ENCODE data around the gene TMTC1. TPM values are rescaled to one million over a fixed set of nuclear protein-coding genes. Genes with fewer than 3 reads are reported as not detected.

TMTC1 gene
- total and polyA plus RNA-seq, 4 experiments from 2014 or later: not detected

GRCh38 chr12:29807129-29807528 lies 23.4 kb upstream of the TMTC1 start:
- Histone ChIP-seq H3K4me1 (ENCODE audit: insufficient read depth, low read length) (no peaks in the 10 kb centered on the region), H3K27ac (ENCODE audit: low read depth, low read length) (no peak overlapping the region), H3K9me3 (ENCODE audit: control insufficient read depth in 1 of 2, low read length in 2 of 2) (no peaks in the 10 kb centered on the region), H3K4me3 (ENCODE audit: low read length in 2 of 2) (no peak overlapping the region), H3K36me3 (ENCODE audit: insufficient read depth, low read length) (no peaks in the 10 kb centered on the region), H3K27me3 (ENCODE audit: insufficient read depth, low read length) (no peaks in the 10 kb centered on the region)
- Mint-ChIP-seq H3K4me3 (no peak overlapping the region), H3K27me3 (no peaks in the 10 kb centered on the region), H3K36me3 (no peaks in the 10 kb centered on the region), H3K9me3 (peaks cover 0 to 7% (median 2%) of the 10 kb centered on the region in 8 donors), H3K4me1 (no peaks in the 10 kb centered on the region), H3K27ac (no peak overlapping the region)
- ChIA-PET CTCF (ENCODE audit: partially characterized antibody) (no interaction called here), POLR2A (ENCODE audit: partially characterized antibody) (no interaction called here)
- intact Hi-C loops (cut with micrococcal nuclease): no loop called here
- no peak for DNase-seq

- no peaks in the 10 kb centered on the region for H3K36me3 ChIP-seq (ENCODE audit: insufficient read depth, low read length)
- Mint-ChIP-seq H3K9me3 (peaks cover 0 to 6% (median 2%) of the 10 kb centered on the region in 8 donors), H3K27ac (no peak overlapping the region), H3K4me1 (no peaks in the 10 kb centered on the region), H3K27me3 (no peaks in the 10 kb centered on the region), H3K4me3 (no peak overlapping the region), H3K36me3 (no peaks in the 10 kb centered on the region)
- H3K4me1 ChIP-seq (ENCODE audit: insufficient read depth, low read length): no peaks in the 10 kb centered on the region
- no peaks in the 10 kb centered on the region for H3K27me3 ChIP-seq (ENCODE audit: insufficient read depth, low read length)
- intact Hi-C loops (cut with micrococcal nuclease): no loop called here
- H3K4me3 ChIP-seq (ENCODE audit: low read length in 2 of 2): no peak overlapping the region
- no peak overlapping the region for H3K27ac ChIP-seq (ENCODE audit: low read depth, low read length)
- no peak for DNase-seq
- CTCF ChIA-PET (ENCODE audit: partially characterized antibody): no interaction called here
- no peaks in the 10 kb centered on the region for H3K9me3 ChIP-seq (ENCODE audit: control insufficient read depth in 1 of 2, low read length in 2 of 2)
- POLR2A ChIA-PET (ENCODE audit: partially characterized antibody): no interaction called here
These were observed 20.3 kb upstream of the TMTC1 start for GRCh38 chr12:29804019-29804418.

GRCh38 chr12:29799591-29799990 lies 15.8 kb upstream of the TMTC1 start:
- no peak overlapping the region for H3K27ac Mint-ChIP-seq
- H3K4me1 Mint-ChIP-seq: no peaks in the 10 kb centered on the region
- no peak overlapping the region for H3K4me3 Mint-ChIP-seq
- Histone ChIP-seq H3K4me1 (ENCODE audit: insufficient read depth, low read length) (no peaks in the 10 kb centered on the region), H3K27me3 (ENCODE audit: insufficient read depth, low read length) (no peaks in the 10 kb centered on the region), H3K36me3 (ENCODE audit: insufficient read depth, low read length) (no peaks in the 10 kb centered on the region), H3K4me3 (ENCODE audit: low read length in 2 of 2) (no peak overlapping the region), H3K9me3 (ENCODE audit: control insufficient read depth in 1 of 2, low read length in 2 of 2) (no peaks in the 10 kb centered on the region), H3K27ac (ENCODE audit: low read depth, low read length) (no peak overlapping the region)
- H3K9me3 Mint-ChIP-seq: peaks cover 0 to 11% (median 6%) of the 10 kb centered on the region in 8 donors
- ChIA-PET CTCF (ENCODE audit: partially characterized antibody) (no interaction called here), POLR2A (ENCODE audit: partially characterized antibody) (no interaction called here)
- DNase-seq: no peak
- H3K27me3 Mint-ChIP-seq: peaks cover 0 to 3% of the 10 kb centered on the region in 2 donors
- no peaks in the 10 kb centered on the region for H3K36me3 Mint-ChIP-seq
- intact Hi-C loops (cut with micrococcal nuclease): no loop called here

GRCh38 chr12:29797565-29798355 lies 14.0 kb upstream of the TMTC1 start:
- no peaks in the 10 kb centered on the region for H3K4me1 Mint-ChIP-seq
- H3K27me3 ChIP-seq (ENCODE audit: insufficient read depth, low read length): no peaks in the 10 kb centered on the region

GRCh38 chr12:29796823-29797263 lies 13.1 kb upstream of the TMTC1 start:
- CTCF ChIA-PET (ENCODE audit: partially characterized antibody): no interaction called here
- Mint-ChIP-seq H3K27ac (no peak overlapping the region), H3K4me1 (no peaks in the 10 kb centered on the region), H3K4me3 (no peak overlapping the region), H3K36me3 (no peaks in the 10 kb centered on the region), H3K27me3 (peaks cover 0 to 3% of the 10 kb centered on the region in 2 donors), H3K9me3 (peaks cover 0 to 11% (median 4%) of the 10 kb centered on the region in 8 donors)
- H3K36me3 ChIP-seq (ENCODE audit: insufficient read depth, low read length): no peaks in the 10 kb centered on the region
- POLR2A ChIA-PET (ENCODE audit: partially characterized antibody): no interaction called here
- H3K27me3 ChIP-seq (ENCODE audit: insufficient read depth, low read length): no peaks in the 10 kb centered on the region
- DNase-seq: no peak
- intact Hi-C loops (cut with micrococcal nuclease): no loop called here
- no peak overlapping the region for H3K27ac ChIP-seq (ENCODE audit: low read depth, low read length)
- no peaks in the 10 kb centered on the region for H3K4me1 ChIP-seq (ENCODE audit: insufficient read depth, low read length)
- H3K4me3 ChIP-seq (ENCODE audit: low read length in 2 of 2): no peak overlapping the region
- H3K9me3 ChIP-seq (ENCODE audit: control insufficient read depth in 1 of 2, low read length in 2 of 2): peaks cover 5 to 6% of the 10 kb centered on the region in 2 donors

More at GRCh38 chr12:29797565-29798355, 14.0 kb upstream of the TMTC1 start:
- Mint-ChIP-seq H3K4me3 (no peak overlapping the region), H3K27me3 (peaks cover 0 to 3% of the 10 kb centered on the region in 2 donors), H3K27ac (no peak overlapping the region), H3K36me3 (no peaks in the 10 kb centered on the region), H3K9me3 (peaks cover 0 to 11% (median 4%) of the 10 kb centered on the region in 8 donors)
- ChIA-PET POLR2A (ENCODE audit: partially characterized antibody) (no interaction called here), CTCF (ENCODE audit: partially characterized antibody) (no interaction called here)
- Histone ChIP-seq H3K4me1 (ENCODE audit: insufficient read depth, low read length) (no peaks in the 10 kb centered on the region), H3K27ac (ENCODE audit: low read depth, low read length) (no peak overlapping the region), H3K9me3 (ENCODE audit: control insufficient read depth in 1 of 2, low read length in 2 of 2) (peaks cover 5 to 6% of the 10 kb centered on the region in 2 donors), H3K4me3 (ENCODE audit: low read length in 2 of 2) (no peak overlapping the region), H3K36me3 (ENCODE audit: insufficient read depth, low read length) (no peaks in the 10 kb centered on the region)
- intact Hi-C loops (cut with micrococcal nuclease): no loop called here
- DNase-seq: no peak

- Mint-ChIP-seq H3K27me3 (peaks cover 0 to 3% of the 10 kb centered on the region in 2 donors), H3K4me3 (no peak overlapping the region), H3K27ac (no peak overlapping the region), H3K4me1 (no peaks in the 10 kb centered on the region), H3K9me3 (peaks cover 0 to 6% (median 4%) of the 10 kb centered on the region in 8 donors), H3K36me3 (no peaks in the 10 kb centered on the region)
- Histone ChIP-seq H3K27me3 (ENCODE audit: insufficient read depth, low read length) (no peaks in the 10 kb centered on the region), H3K9me3 (ENCODE audit: control insufficient read depth in 1 of 2, low read length in 2 of 2) (peaks cover 5 to 6% of the 10 kb centered on the region in 2 donors), H3K27ac (ENCODE audit: low read depth, low read length) (no peak overlapping the region), H3K4me1 (ENCODE audit: insufficient read depth, low read length) (no peaks in the 10 kb centered on the region), H3K36me3 (ENCODE audit: insufficient read depth, low read length) (no peaks in the 10 kb centered on the region), H3K4me3 (ENCODE audit: low read length in 2 of 2) (no peak overlapping the region)
- no peak for DNase-seq
- ChIA-PET POLR2A (ENCODE audit: partially characterized antibody) (no interaction called here), CTCF (ENCODE audit: partially characterized antibody) (no interaction called here)
- intact Hi-C loops (cut with micrococcal nuclease): no loop called here
These were observed 12.0 kb upstream of the TMTC1 start for GRCh38 chr12:29795715-29796114.

- no peak for DNase-seq
- peaks cover 0 to 12% (median 5%) of the 10 kb centered on the region in 8 donors for H3K9me3 Mint-ChIP-seq
- POLR2A ChIA-PET (ENCODE audit: partially characterized antibody): no interaction called here
- H3K27ac Mint-ChIP-seq: no peak overlapping the region
- no peaks in the 10 kb centered on the region for H3K27me3 ChIP-seq (ENCODE audit: insufficient read depth, low read length)
- peaks cover 5 to 6% of the 10 kb centered on the region in 2 donors for H3K9me3 ChIP-seq (ENCODE audit: control insufficient read depth in 1 of 2, low read length in 2 of 2)
- no peak overlapping the region for H3K27ac ChIP-seq (ENCODE audit: low read depth, low read length)
- H3K4me1 Mint-ChIP-seq: no peaks in the 10 kb centered on the region
- peaks cover 0 to 3% of the 10 kb centered on the region in 2 donors for H3K27me3 Mint-ChIP-seq
- intact Hi-C loops (cut with micrococcal nuclease): no loop called here
- H3K4me1 ChIP-seq (ENCODE audit: insufficient read depth, low read length): no peaks in the 10 kb centered on the region
- no peak overlapping the region for H3K4me3 Mint-ChIP-seq
- no peaks in the 10 kb centered on the region for H3K36me3 ChIP-seq (ENCODE audit: insufficient read depth, low read length)
- H3K4me3 ChIP-seq (ENCODE audit: low read length in 2 of 2): no peak overlapping the region
- CTCF ChIA-PET (ENCODE audit: partially characterized antibody): no interaction called here
- H3K36me3 Mint-ChIP-seq: no peaks in the 10 kb centered on the region
These were observed 11.1 kb upstream of the TMTC1 start for GRCh38 chr12:29794862-29795261.
